ENCODE results near the gene TBC1D22A. TPM values are rescaled to one million over a fixed set of nuclear protein-coding genes. Genes with fewer than 3 reads are reported as not detected.
A peak's percentile ranks its signal among the peaks of the same experiment; 100 is the strongest.

TBC1D22A gene
- 10 to 100 TPM; 15.6 to 21.7 (median 20.5) TPM for total RNA-seq

- intact Hi-C loops (cut with DNase I), result no loop called here
- Histone ChIP-seq H3K27me3 (no peaks in the 10 kb centered on the region), H3K9me3 (no peaks in the 10 kb centered on the region), H3K4me3 (peak within 1 kb of the TSS; percentile 72 to 96 (median 86)), H3K36me3 (peaks cover 0 to 2% (median 0%) of the 10 kb centered on the region in 3 donors), H3K27ac (peak within 1 kb of the TSS; percentile 93 to 95 (median 94)), H3K4me1 (peaks cover 19 to 66% (median 34%) of the 10 kb centered on the region in 3 donors)
- peak in 4 of 6 experiments; percentile 14 to 36 (median 17) for TF ChIP-seq CTCF (IDR thresholded peaks at IDR 0.05)
- peak in 3 of 4 donors; percentile 83 to 98 (median 95) for TF ChIP-seq POLR2A (IDR thresholded peaks at IDR 0.05)
- DNase-seq, result peak; percentile 65
- 0 to 2% methylated on average over 8 to 11 of the region's 66 CpGs for WGBS, 2 donors
Measured at GRCh38 chr22:46762238-46763050, at the start of gene TBC1D22A. TSS of gene TBC1D22A (plus strand) at chr22:46762650. CDS start at chr22:46762787, 137 bp downstream.

GRCh38 chr22:46714550-46714949 is 47.9 kb upstream of the TBC1D22A start:
- H3K36me3 ChIP-seq, result peaks cover 0 to 84% (median 12%) of the 10 kb centered on the region in 3 donors
- peaks cover 0 to 21% (median 0%) of the 10 kb centered on the region in 3 donors for H3K4me1 ChIP-seq
- TF ChIP-seq POLR2A (IDR thresholded peaks at IDR 0.05), result no peak
- no peak for TF ChIP-seq CTCF (IDR thresholded peaks at IDR 0.05)
- WGBS, 2 donors, result 48 to 66% methylated on average over 4 of the region's 4 CpGs
- no peaks in the 10 kb centered on the region for H3K27me3 ChIP-seq
- DNase-seq, result no peak
- intact Hi-C loops (cut with DNase I), result no loop called here
- no peak overlapping the region for H3K4me3 ChIP-seq
- H3K27ac ChIP-seq, result peak overlapping the region in 1 of 4 donors; percentile 36
- H3K9me3 ChIP-seq, result no peaks in the 10 kb centered on the region

GRCh38 chr22:46719921-46720320 is 42.5 kb upstream of the TBC1D22A start:
- TF ChIP-seq CTCF (IDR thresholded peaks at IDR 0.05) (no peak), POLR2A (IDR thresholded peaks at IDR 0.05) (no peak)
- no peak overlapping the region for H3K27ac ChIP-seq
- 91 to 94% methylated on average over 10 to 11 of the region's 11 CpGs for WGBS, 2 donors
- no peaks in the 10 kb centered on the region for H3K9me3 ChIP-seq
- peaks cover 0 to 80% (median 21%) of the 10 kb centered on the region in 3 donors for H3K36me3 ChIP-seq
- DNase-seq, result no peak
- H3K4me3 ChIP-seq, result no peak overlapping the region
- H3K4me1 ChIP-seq, result peaks cover 0 to 33% (median 19%) of the 10 kb centered on the region in 3 donors
- no peaks in the 10 kb centered on the region for H3K27me3 ChIP-seq
- intact Hi-C loops (cut with DNase I), result no loop called here

GRCh38 chr22:46721501-46722085 is 40.9 kb upstream of the TBC1D22A start:
- no peak for DNase-seq
- intact Hi-C loops (cut with DNase I), result no loop called here

More at GRCh38 chr22:46721501-46722085, 40.9 kb upstream of the TBC1D22A start:
- peak overlapping the region in 3 of 4 donors; percentile 5 to 42 (median 39) for H3K27ac ChIP-seq
- H3K27me3 ChIP-seq, result no peaks in the 10 kb centered on the region
- H3K4me1 ChIP-seq, result peaks cover 6 to 50% (median 26%) of the 10 kb centered on the region in 3 donors
- H3K36me3 ChIP-seq, result peaks cover 0 to 75% (median 21%) of the 10 kb centered on the region in 3 donors
- WGBS, 2 donors, result 47 to 49% methylated on average over 14 to 16 of the region's 16 CpGs
- H3K4me3 ChIP-seq, result no peak overlapping the region
- TF ChIP-seq POLR2A (IDR thresholded peaks at IDR 0.05) (no peak), CTCF (IDR thresholded peaks at IDR 0.05) (no peak)
- H3K9me3 ChIP-seq, result no peaks in the 10 kb centered on the region
